ENCODE results near the gene REV1.
"Not testable (repeated sequence)": the region's sequence is repeated elsewhere in the genome, so short reads cannot be mapped to it uniquely, and the experiment has no call there.

REV1 gene

DNA sequence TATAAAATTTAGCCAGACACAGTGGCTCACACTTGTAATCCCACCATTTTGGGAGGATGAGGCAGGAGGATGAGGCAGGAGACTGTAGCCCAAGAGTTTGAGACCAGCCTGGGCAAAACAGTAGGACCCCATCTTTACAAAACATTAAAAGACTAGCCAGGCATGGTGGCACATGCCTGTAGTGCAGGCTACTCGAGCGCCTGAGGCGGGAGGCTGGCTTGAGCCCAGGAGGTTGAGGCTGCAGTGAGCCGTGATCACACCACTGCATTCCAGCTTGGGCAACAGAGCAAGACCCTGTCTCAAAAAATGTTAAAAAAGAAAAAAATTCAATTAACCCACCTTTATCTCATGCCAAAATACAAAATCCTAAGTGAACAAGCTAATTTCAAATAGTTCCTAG lies 4.0 kb downstream of the REV1 start:
- DNase-seq (ENCODE audit: low read depth): no peak

DNA sequence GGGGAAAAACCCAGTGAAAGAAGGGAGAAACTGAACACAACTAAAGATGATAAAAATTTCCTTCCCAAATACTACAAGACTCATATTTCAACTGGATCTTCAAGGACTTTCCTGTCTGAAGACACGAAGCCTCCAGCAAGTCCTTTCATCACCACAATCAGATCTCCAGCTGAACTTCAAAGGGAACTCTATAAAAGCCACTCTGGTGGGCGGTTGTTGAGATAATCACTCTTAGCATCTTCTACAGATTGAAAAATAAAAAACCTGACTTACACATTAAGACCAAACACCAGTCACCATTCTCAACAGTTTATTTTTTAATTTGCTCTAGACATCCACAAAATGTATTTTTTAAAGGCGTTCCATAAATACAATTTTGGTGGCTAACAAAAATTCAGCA lies 4.4 kb downstream of the REV1 start:
- DNase-seq (ENCODE audit: low read depth): no peak

DNA sequence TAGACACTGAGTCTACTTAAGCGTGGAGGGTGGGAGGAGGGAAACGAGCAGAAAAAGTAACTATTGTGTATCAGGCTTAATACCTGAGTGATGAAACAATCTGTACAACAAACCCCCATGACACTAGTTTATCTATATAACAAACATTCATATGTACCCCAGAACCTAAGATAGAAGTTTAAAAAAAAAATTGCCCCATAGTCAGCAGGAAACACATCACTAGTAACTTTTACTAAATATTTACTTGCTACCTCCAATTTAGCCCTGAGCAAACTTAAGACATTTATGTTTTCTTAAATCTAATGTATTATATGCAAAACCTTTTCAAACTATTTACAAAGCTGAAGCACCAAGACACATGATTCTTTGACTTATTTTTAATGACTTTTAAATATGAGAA lies 5.6 kb downstream of the REV1 start:
- DNase-seq (ENCODE audit: low read depth): no peak

DNA sequence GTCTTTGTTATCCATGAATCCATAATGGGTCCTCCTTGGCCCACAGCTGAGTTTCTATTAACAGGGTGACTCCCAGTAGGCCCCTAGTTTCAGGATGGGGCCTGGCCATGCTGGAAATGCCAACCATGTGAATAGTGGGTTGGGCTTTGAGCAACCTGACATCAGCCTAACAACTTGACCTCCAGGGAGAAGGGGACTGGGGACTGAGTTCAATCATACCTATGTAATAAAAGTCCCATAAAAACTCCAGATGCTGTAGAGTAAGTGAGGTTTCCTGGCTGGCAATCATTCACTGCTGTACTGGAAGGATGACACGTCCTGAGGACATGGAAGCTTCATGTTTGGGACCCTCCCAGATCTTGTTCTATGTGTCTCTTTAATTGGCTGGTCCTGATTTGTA lies 7.9 kb downstream of the REV1 start:
- no peak for DNase-seq (ENCODE audit: low read depth)

DNA sequence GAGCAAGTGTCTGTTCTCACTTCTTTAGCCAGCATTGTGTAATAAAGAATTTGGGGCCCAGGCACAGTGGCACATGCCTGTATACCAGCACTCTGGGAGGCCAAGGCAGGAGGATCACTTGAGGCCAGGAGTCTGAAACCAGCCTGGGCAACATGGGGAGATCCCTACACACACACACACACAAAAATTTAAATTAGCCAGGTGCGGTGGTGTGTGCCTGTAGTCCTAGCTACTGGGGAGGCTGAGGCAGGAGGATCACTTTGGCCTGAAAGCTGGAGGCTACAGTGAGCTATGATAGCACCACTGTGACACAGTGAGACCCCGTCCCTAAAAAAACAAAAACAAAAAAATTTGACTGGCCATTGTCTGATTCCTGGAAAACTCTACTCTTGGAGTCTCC lies 8.3 kb downstream of the REV1 start:
- DNase-seq (ENCODE audit: low read depth): no peak

DNA sequence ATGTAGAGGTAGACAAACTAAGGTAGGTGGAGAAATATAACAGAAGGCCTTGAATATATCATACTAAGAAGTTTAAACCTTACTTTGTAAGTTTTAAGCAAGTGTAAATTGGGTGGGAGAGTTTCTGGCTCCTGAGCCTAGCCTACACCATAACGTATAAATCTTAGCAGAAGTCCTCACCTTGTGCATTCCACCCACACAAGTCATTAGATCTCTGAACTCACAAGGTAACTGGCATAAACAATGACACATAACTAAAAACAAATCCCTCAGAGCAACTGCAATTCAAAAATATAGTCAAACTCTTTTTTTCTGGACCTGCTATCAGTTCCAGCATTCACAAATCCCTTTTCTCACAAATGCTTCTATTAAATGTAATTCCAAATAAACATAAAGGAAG lies 9.4 kb downstream of the REV1 start:
- no peak for DNase-seq (ENCODE audit: low read depth)

DNA sequence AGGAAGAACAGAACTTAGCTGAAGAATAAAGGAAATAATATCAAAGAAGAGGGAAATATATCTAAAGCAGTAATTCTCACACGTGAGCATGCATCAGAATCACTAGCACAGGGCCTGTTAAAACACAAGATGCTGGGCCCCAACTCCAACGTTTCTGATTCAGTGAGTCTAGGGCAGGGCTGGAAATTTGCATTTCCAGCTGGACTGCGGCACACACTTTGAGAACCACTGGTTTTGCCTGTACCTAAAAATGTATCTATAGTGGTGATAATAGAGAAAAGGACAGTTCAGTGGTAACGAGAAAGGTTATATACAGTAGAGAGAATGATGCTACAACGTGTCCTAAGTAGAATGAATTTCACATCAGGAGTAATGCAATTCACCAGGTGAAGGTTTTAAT lies 11.2 kb downstream of the REV1 start:
- no peak for DNase-seq (ENCODE audit: low read depth)

DNA sequence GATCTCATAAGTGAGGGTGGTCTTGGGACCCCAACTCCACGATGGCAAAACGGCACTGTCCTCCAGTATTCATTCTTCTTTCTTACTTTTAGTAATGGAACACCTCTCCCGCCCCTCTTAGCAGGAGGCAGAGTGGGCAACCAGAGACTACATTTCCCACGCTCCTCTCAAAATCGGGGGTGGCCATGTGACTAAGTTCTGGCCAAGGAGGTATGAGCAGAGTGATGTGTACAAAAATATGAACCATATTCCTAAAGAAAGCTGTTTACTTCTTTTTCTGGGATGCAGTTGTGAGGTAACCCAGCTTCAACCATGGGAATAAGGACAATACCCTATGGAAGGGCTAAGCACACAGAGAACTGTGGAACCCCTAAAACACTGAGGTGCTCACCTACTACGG lies 12.8 kb downstream of the REV1 start:
- DNase-seq (ENCODE audit: low read depth): no peak

DNA sequence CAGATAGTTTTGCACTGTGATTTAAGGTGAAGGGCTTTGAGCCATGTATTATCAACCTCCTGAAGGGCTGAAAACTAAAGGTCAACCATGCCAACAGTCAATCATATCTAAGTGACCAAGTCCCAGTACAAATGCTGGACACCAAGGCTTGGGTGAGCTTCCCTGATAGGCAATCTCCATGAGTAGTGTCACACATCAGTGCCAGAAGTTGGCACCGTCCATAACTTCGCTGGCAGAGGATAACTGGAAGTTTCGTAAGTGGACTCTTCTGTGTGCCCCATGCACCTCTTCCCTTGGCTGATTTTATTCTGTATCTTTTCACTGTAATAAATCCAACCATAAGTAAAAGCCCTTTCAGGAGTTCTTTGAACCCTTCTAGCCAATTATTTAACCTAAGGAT lies 13.2 kb downstream of the REV1 start:
- DNase-seq (ENCODE audit: low read depth): no peak

DNA sequence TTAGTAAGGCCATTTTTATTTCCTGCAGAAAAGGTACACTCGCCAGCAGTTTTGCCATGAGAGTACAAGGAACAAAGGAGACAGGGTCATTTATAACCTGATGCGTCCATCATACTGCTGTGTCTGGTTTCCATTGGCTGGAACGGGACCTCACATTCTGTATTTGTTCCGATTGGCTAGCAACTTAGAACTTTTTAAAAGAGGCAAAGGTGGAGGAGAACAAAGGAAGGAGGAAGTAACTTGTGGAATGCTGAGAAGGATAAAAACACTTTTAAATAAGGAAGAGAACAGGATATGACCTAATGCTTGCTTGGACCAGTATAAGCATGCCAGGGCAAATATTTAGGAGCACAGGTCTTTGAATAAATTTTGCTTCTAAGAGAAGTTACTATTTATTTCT lies 14.7 kb downstream of the REV1 start:
- not testable (repeated sequence) for DNase-seq (ENCODE audit: low read depth)

DNA sequence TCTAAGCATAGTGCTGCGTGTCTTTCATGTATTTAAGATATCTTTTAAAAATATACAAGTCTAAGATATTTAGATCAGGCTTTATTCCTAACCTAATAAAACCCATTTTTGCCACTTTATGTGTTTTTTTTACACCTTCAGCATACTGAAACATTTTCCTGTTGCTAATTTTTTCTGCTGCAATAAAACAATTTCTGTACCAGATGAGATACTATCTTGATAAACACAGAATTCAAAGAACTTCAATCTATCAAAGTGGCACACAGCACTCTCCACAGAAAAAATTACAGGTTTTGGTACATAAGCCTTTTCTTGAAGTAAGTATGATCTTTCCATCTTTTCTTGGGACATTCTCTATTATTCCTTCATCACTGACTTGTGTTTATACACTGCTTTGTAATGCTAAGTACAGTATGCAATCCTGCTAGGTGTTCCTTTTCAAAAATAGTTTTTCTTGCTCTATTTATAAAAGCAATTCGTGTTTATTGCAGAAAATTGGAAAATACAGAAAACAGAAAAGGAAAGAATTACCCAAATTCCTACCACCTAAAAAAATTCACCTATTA lies 16.2 kb downstream of the REV1 start:
- no peak for DNase-seq (ENCODE audit: low read depth)

DNA sequence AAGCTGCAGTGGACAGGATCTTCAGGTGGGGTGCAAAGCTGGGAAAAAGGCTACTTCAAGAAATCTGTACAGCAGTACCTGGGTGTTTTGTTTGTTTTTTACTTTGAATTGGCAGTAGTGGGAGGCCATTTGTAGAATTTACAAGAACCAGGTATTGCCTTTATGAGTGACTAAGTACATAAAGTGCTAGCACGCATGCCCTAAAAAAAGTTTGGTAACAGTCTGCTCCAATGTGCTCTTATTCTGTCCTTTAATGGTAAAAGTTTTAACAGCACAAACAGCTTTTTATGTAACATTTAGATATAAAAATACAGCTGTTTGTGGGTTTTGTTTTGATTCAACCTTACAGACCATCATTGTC lies 17.2 kb downstream of the REV1 start:
- no peak for DNase-seq (ENCODE audit: low read depth)

DNA sequence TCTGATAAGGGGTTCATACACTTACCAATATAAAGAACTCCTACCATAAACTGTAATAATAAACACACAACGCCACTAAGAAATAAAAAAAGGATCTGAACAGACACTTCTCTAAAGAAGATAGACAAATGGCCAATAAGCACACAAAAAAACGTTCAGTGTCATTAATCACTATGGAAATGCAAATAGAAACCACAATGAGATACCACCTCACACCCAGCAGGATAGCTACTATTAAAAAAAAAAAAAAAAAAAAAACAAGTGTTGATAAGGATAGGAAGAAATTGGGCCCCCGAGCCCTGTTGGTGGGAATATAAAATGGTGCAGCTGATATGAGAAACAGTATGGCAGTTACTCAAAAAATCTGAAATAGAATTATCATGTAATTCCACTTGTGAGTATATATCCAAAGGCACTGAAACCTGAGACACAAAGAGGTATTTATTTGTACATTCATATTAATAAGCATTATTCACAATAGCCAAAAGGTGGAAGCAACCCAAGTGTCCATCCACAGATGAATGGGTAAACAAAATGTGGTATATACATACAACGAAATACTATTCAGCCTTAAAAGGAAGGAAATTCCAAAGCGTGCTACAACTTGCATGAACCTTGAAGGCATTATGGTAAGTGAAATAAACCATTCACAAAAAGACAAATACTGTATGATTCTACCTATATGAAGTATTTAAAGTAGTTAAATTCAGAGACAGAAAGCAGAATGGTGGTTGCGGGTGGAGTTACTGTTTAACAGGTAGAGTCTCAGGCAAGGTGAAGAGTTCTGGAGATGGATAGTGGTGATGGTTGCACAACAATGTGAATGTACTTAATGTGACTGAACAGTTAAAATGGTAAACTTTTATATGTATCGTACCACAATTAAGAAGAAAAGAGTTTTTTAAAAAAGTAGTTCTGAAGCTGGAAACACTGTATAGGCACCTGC lies 17.9 kb downstream of the REV1 start:
- DNase-seq (ENCODE audit: low read depth): no peak

DNA sequence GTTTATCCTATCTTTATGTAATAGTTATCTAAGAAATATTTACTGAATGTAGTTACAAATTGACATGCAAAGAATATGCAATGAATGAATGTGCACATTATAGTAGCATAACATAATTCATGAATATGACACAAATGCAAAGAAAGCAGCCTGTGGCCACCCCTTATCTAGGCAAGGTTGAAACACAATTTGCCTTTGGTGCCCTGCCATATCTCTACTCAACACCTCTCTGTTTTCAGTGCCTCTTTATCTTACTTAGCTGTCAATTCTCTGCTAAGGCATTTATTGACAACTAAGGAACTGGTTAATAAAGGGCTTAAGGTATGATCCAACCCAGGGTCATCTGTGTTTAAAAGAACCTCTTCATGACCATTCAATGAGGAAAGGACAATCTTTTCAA lies 18.9 kb downstream of the REV1 start:
- DNase-seq (ENCODE audit: low read depth): no peak

DNA sequence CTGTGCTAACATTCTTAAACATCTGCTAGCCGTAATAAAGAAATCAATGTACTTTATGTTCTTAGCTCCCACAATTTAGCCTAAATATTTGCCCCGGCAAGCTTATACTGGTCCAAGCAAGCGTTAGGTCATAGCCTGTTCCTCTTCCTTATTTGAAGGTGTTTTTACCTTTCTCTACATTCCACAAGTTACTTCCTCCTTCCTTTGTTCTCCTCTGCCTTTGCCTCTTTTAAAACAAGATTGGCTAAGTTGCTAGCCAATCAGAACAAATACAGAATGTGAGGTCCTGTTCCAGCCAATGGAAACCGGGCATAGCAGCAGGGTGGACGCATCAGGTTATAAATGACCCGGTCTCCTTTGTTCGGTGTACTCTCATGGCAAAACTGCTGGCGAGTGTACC lies 19.4 kb downstream of the REV1 start:
- DNase-seq (ENCODE audit: low read depth): not testable (repeated sequence)

DNA sequence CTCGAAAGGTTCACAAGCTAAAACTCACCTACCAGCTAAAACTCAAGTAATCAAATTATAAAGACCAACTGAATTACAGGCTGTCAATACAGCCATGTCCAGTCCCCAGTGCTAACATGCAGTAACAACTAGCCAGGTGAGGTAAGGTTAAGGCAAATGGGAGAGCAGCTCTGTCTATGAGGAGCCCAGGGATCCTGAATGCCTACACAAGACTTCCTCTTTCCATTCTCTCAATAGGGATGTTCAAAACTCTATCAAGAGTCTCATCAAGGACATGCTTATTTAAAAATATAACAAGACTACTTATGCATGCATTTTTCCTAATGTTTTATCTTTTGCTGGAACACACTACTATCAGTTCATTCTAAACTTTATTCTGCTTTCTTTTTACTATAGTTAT lies 20.4 kb downstream of the REV1 start:
- no peak for DNase-seq (ENCODE audit: low read depth)

DNA sequence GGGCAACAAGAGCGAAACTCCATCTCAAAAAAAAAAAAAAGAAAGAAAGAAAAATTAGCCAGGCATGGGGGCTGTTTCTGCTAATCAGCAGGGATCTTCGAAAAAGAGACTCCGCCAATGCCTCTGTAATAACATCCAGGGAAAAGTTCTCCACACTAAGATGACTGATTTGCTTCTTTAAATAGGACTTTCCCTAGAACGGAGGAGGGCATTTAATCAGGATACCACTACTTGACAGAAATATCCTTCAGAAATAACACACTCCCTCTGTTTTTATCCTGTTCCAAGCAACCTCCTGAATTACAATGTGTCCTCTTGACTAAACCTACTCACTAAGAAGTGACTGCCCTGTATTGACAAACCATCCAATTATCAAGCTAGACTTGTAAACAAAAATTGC lies 21.7 kb downstream of the REV1 start:
- no peak for DNase-seq (ENCODE audit: low read depth)

DNA sequence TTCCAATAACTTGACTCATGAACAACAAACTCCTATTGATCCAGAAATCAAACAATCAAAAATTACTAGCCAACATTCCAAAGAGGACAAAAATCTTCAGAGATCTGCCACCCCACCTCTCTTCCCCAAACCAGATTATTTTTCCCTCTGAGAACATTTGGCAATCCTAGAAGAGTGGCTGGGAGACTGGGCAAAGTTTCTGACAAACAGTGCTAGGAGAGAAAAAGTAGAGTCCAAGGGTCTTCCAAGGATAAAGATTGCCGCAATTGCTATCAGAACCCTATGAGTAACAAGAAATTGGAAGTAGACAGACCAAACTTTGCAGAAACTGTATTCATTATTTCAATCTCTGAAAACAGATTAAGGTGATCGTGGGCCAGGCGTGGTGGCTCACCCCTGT lies 22.4 kb downstream of the REV1 start:
- no peak for DNase-seq (ENCODE audit: low read depth)

DNA sequence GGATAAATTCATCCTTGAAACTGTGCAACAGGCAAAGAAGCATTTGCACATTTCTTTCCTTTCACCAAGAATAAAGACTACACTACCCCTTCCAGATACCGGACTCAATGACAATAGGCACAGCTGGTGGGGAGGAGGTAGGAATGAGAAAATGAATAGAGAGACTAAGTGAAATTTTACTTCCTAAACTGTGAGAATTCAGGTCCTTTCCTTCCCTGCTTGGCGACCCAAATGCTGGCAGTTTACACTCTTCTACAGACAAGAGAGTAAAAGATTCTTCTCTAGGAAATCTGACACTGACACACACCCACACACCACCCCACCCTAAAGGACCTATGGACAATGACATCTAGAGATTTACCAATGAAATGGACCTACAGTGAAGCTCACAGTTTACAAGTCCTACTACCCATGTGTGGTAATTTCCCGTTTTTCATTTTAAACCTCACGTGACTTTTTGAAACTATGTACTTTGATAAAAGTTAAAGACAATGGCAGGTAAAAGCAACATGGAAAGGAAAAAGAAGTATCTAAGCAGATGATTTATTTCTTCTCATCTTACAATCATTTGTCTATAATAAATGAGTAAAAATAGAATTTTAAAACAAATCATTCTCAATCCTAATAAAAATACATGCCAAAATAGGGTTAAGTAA lies 27.9 kb downstream of the REV1 start:
- DNase-seq (ENCODE audit: low read depth): no peak

DNA sequence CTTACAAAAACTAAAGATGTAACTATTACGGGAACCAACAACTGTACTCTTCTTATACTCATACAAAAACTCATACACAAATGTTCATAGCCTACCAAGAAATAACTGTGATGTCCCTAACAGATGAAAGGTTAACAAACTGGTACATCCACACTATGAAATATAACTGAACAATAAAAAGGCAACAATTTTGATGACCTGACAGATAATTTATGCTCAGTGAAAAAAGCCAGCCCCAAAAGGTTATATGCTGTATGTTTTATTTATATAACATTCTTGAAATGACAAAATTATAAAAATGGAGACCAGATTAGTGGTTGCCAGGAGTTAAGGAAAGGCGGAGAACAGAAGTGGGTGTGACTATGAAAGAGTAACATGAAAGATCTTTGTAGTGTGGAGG lies 31.3 kb downstream of the REV1 start:
- DNase-seq (ENCODE audit: low read depth): no peak

DNA sequence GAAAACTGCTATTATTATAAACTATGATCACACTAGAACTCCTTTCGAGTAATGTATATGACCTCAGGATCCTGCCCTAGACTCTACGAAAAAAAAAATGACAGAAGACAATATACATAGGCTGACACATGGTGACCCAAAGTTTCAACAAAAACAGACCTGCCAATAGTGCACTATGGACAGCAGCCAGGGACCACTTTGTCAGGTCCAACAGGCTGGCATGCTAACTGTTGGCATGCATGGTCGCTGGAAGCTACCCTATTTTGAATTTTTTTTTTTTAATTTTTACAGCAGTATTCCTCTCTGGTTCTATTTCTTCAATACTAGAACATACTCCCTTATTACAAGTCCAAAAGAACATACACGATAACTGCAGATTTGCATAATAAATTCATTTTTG lies 38.1 kb downstream of the REV1 start:
- no peak for DNase-seq (ENCODE audit: low read depth)

DNA sequence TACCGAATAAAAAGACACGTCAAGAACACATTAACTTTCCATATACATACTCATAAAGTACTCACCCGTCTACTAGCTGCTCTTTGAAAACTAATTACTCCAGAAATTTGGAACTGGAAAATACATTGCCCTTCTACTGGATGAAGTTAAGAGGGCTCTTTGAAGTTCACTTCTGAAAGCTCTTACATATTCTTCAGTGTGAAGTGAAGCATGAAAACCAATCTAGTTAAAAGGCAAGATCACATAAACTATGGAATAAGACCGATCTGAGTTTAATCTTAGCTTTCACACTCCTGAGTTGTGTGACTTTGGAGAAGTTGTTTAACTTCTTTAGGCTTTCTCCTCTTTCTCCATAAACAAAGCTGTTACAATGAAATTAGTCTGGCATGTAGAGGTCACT lies 38.5 kb downstream of the REV1 start:
- DNase-seq (ENCODE audit: low read depth): no peak

DNA sequence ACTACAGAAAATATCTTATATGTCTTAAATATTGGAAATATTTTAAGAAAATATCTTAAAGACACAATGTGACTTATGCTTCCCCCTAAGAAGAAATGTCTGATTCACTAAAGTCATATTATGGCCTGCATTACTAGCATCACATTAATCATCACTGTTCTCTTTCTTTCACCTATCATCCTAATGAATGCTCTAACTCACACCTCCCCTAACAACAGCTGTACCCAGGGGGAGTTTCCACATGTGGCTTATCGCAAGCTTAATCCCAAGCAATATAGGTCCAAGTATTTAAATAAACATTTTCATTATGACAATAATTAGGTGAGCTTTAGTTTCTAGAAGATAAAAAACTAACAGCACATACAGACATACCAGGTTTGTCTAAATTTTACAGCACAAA lies 39.6 kb downstream of the REV1 start:
- no peak for DNase-seq (ENCODE audit: low read depth)

DNA sequence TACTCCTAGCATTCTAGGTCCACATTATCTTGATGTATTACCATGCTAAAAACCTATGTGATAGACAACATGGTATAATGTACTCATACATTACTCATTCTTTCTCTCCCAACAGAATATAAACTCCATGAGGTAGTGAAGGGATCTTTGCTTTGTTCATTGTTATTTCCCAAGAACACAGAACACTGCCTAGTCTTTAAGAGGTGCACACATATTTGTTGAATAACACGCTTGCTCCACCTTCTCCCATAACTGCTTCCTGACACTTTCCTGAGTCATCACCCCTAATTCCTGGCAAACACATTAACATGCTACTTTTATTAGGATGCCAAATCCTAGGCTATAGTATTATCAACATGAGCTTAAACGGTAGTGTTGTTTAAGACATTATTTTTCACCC lies 41.3 kb downstream of the REV1 start:
- DNase-seq (ENCODE audit: low read depth): no peak

All from activated T-cell treated with anti-CD3 and anti-CD28 coated beads for 1 hour (primary cell).